ENCODE results near the gene EPHA1.
A peak's percentile ranks its signal among the peaks of the same experiment; 100 is the strongest.

DNA sequence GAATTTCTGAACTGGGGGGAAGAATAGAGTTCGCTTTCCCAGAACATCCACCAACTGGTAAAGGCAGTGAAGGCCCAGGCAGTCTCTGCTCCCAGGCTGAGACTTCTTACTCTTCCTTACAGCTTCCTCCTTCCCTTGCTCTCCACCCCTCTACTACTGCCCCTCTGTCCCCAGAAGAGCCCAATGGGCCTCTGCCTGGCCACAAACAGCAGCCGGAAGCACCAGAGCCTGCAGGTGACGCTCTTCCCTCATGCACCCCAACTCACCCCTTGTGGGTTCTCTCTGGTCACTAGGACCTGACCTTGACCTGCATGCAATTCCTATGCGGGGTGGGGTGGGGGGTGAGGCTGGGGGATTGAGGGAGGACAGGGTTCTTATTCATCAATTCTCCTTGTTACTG is 62.6 kb downstream of the EPHA1 start:
- TF ChIP-seq, protein P1, sequence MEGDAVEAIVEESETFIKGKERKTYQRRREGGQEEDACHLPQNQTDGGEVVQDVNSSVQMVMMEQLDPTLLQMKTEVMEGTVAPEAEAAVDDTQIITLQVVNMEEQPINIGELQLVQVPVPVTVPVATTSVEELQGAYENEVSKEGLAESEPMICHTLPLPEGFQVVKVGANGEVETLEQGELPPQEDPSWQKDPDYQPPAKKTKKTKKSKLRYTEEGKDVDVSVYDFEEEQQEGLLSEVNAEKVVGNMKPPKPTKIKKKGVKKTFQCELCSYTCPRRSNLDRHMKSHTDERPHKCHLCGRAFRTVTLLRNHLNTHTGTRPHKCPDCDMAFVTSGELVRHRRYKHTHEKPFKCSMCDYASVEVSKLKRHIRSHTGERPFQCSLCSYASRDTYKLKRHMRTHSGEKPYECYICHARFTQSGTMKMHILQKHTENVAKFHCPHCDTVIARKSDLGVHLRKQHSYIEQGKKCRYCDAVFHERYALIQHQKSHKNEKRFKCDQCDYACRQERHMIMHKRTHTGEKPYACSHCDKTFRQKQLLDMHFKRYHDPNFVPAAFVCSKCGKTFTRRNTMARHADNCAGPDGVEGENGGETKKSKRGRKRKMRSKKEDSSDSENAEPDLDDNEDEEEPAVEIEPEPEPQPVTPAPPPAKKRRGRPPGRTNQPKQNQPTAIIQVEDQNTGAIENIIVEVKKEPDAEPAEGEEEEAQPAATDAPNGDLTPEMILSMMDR (conservative IDR thresholded peaks at IDR 0.05; ENCODE audit: low read depth in 2 of 2): peak; percentile 41 to 84
- TF ChIP-seq POLR2AphosphoS5 (IDR thresholded peaks at IDR 0.05; ENCODE audit: low read depth): no peak
- no peak for TF ChIP-seq EZH2 (IDR thresholded peaks at IDR 0.05; ENCODE audit: low read depth, unreplicated experiment)
- TF ChIP-seq, protein P2, sequence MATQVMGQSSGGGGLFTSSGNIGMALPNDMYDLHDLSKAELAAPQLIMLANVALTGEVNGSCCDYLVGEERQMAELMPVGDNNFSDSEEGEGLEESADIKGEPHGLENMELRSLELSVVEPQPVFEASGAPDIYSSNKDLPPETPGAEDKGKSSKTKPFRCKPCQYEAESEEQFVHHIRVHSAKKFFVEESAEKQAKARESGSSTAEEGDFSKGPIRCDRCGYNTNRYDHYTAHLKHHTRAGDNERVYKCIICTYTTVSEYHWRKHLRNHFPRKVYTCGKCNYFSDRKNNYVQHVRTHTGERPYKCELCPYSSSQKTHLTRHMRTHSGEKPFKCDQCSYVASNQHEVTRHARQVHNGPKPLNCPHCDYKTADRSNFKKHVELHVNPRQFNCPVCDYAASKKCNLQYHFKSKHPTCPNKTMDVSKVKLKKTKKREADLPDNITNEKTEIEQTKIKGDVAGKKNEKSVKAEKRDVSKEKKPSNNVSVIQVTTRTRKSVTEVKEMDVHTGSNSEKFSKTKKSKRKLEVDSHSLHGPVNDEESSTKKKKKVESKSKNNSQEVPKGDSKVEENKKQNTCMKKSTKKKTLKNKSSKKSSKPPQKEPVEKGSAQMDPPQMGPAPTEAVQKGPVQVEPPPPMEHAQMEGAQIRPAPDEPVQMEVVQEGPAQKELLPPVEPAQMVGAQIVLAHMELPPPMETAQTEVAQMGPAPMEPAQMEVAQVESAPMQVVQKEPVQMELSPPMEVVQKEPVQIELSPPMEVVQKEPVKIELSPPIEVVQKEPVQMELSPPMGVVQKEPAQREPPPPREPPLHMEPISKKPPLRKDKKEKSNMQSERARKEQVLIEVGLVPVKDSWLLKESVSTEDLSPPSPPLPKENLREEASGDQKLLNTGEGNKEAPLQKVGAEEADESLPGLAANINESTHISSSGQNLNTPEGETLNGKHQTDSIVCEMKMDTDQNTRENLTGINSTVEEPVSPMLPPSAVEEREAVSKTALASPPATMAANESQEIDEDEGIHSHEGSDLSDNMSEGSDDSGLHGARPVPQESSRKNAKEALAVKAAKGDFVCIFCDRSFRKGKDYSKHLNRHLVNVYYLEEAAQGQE (IDR thresholded peaks at IDR 0.05; ENCODE audit: unreplicated experiment): no peak
- no peak for TF ChIP-seq EZH2phosphoT487 (IDR thresholded peaks at IDR 0.05; ENCODE audit: unreplicated experiment)
- TF ChIP-seq ZNF331 (CRISPR knock-in tag; IDR thresholded peaks at IDR 0.05; ENCODE audit: low read depth): no peak
- TF ChIP-seq NANOG (IDR thresholded peaks at IDR 0.05; ENCODE audit: borderline replicate concordance): no peak
- TF ChIP-seq CREB1 (CRISPR knock-in tag; IDR thresholded peaks at IDR 0.05; ENCODE audit: low read depth): no peak
- no peak for TF ChIP-seq JUNB (IDR thresholded peaks at IDR 0.05; ENCODE audit: unreplicated experiment)
- TF ChIP-seq STAT1 (IDR thresholded peaks at IDR 0.05; ENCODE audit: unreplicated experiment): no peak

Data from GM23338 (cell line).